Measurements from ENCODE around the gene DSCAM.

DSCAM gene

GRCh38 chr21:40179166-40179565, 667.8 kb downstream of the DSCAM start:
- DNase-seq (ENCODE audit: low read depth in 2 of 2) = no peak

- no peak for DNase-seq (ENCODE audit: low read depth in 2 of 2)
Observed at GRCh38 chr21:40178726-40179125, 668.2 kb downstream of the DSCAM start.

- no peak for DNase-seq (ENCODE audit: low read depth in 2 of 2)
Observed at GRCh38 chr21:40177979-40178378, 669.0 kb downstream of the DSCAM start.

- DNase-seq (ENCODE audit: low read depth in 2 of 2) = no peak
Observed at GRCh38 chr21:40176724-40177123, 670.2 kb downstream of the DSCAM start.

GRCh38 chr21:40173816-40174215, 673.1 kb downstream of the DSCAM start:
- DNase-seq (ENCODE audit: low read depth in 2 of 2) = no peak

GRCh38 chr21:40169971-40170370, 677.0 kb downstream of the DSCAM start:
- no peak for DNase-seq (ENCODE audit: low read depth in 2 of 2)

- no peak for DNase-seq (ENCODE audit: low read depth in 2 of 2)
Observed at GRCh38 chr21:40166291-40166843, 680.6 kb downstream of the DSCAM start.

GRCh38 chr21:40165773-40166070, 681.2 kb downstream of the DSCAM start:
- no peak for DNase-seq (ENCODE audit: low read depth in 2 of 2)

GRCh38 chr21:40164905-40165772, 681.8 kb downstream of the DSCAM start:
- no peak for DNase-seq (ENCODE audit: low read depth in 2 of 2)

GRCh38 chr21:40162075-40162474, 684.9 kb downstream of the DSCAM start:
- DNase-seq (ENCODE audit: low read depth in 2 of 2) = no peak

GRCh38 chr21:40160911-40161310, 686.0 kb downstream of the DSCAM start:
- no peak for DNase-seq (ENCODE audit: low read depth in 2 of 2)

- DNase-seq (ENCODE audit: low read depth in 2 of 2) = no peak
Observed at GRCh38 chr21:40158366-40158765, 688.6 kb downstream of the DSCAM start.

GRCh38 chr21:40155563-40155962, 691.4 kb downstream of the DSCAM start:
- DNase-seq (ENCODE audit: low read depth in 2 of 2) = no peak

GRCh38 chr21:40153351-40153750, 693.6 kb downstream of the DSCAM start:
- DNase-seq (ENCODE audit: low read depth in 2 of 2) = no peak

- DNase-seq (ENCODE audit: low read depth in 2 of 2) = no peak
Observed at GRCh38 chr21:40152476-40152875, 694.5 kb downstream of the DSCAM start.

- DNase-seq (ENCODE audit: low read depth in 2 of 2) = no peak
Observed at GRCh38 chr21:40151611-40152010, 695.3 kb downstream of the DSCAM start.

GRCh38 chr21:40146216-40146837, 700.6 kb downstream of the DSCAM start:
- DNase-seq (ENCODE audit: low read depth in 2 of 2) = no peak

- peak; percentile 2 to 44 for DNase-seq (ENCODE audit: low read depth in 2 of 2)
Observed at GRCh38 chr21:40143822-40144525, 703.0 kb downstream of the DSCAM start.

- DNase-seq (ENCODE audit: low read depth in 2 of 2) = no peak
Observed at GRCh38 chr21:40141621-40142020, 705.3 kb downstream of the DSCAM start.

GRCh38 chr21:40140675-40141074, 706.3 kb downstream of the DSCAM start:
- DNase-seq (ENCODE audit: low read depth in 2 of 2) = no peak

GRCh38 chr21:40139636-40140035, 707.3 kb downstream of the DSCAM start:
- DNase-seq (ENCODE audit: low read depth in 2 of 2) = no peak

GRCh38 chr21:40136571-40136970, 710.4 kb downstream of the DSCAM start:
- no peak for DNase-seq (ENCODE audit: low read depth in 2 of 2)
